ENCODE data around the gene ZNF862.

The ZNF862 gene

DNA sequence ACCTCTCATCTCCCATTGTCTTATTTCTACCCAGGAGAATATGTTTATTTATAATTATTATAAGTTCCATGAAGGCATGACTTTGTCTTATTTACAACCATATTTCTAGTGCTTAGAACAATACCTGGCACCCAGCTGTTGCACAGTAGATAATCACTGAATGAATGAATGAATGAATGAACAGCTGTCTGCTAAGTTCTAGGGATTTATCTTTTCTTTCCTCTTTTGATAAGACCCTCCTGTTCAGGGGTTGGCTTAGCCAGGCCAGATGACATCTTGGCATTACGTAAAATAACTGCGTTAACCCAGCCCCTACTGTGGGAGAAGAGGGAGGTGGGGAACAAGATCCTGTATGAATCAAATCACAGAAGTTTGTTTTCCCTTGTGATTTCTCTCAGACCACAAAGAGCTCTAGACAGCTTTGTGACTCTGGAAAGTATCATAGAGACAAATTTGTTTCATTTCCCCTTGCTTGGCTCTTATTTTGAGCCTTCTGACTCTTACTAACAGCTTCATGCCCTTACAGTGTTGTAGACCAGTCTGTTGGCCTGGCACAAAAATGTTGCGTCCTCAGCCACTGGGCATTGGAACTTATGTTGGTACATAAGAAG, 8.4 kb downstream of the ZNF862 start:
- no peak for DNase-seq

DNA sequence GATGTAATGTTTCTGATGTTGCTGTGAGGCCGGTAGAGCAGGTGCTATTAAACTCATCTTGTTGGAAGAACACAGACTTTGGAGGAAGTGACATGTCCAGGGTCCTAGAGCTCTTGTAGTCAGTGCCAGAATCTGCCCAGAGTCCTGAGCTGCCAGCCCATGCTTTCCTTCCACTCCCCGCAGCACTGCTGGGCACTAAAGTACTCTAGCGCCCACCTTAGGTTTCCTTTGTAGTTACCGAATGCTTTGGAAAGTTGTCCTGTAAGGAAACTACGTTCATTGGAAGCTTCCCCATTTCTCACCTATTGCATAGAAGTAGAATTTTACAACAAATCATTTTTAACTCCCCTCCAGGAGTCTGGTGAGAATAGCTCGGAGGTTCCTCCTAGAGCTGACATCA, 11.0 kb downstream of the ZNF862 start:
- no peak for DNase-seq

GRCh38 chr7:149850007-149850594, 11.9 kb downstream of the ZNF862 start:
- DNase-seq = no peak

DNA sequence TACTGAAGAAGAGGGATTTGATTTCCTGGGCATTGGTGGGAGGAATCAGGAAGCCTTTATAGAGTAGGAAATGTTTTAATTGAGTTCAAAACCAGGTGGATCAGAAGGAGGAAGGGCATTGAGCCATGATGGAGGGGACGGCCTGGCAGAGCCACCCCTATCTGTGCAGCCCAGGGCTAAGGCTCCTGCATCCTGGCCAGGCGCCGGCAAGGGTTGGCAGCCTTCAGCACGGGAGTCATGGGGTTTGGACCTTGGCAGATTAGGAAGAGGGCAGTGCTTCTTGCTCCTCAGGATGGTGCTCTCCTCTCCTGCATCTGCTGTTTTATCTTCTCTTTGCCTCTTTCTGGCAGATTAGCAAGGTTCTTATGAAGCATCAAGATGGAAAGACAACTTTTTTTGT, 12.5 kb downstream of the ZNF862 start:
- no peak for DNase-seq

DNA sequence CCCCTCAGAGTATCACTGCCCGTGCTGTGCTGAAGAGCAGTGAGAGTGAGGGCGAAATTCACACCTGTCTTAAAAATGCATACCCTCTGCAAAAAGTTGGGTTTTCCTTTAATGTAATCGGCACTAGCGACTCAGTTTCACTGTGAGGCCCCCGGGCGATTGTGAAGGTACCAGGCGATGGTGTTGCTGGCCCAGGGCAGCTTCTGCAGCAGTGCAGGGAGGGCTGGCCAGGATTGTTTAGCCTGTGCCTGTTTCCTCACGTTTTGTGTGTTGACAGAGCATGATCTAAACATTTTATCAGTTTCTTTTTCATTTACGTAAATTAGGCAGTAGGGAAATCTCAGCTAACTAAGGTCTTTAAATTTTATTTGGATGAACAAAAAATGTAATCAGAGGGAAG, 13.3 kb downstream of the ZNF862 start:
- no peak for DNase-seq

GRCh38 chr7:149853157-149853556, 15.0 kb downstream of the ZNF862 start:
- no peak for DNase-seq

DNA sequence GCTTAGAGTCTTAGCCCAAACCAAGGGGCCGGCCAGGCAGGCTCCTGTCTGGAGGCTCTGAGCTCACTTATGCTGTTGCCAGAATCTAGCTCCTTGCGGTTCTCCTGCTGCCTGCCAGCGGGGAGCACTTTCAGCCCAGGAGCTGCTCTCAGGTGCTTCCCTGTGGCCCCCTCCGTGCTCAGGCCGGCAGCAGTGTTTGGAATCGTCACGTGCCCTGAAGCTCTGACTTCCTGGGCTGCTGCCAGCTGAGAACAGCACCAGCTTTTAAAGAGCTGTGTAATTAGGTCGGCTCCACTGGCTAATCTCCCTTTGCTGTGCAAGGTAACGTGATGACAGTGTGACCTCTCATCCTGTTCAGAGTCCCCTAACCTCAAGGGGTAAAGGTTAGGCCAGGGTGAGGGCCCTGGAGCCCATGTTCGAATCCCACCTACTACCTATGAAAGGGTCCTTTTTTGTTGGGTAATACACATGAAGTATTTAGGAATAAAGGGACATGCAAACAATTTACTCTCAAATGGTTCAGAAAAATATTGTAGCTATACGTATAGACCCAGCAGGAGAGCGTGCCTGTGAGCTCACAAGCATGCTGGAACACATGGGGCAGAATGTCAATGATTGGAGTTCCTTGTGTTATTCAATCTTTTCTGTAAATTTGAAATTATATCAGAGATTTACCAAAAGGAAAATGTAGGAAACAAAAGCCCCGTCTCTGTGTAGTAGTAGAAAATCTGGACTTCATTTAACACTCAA, 16.6 kb downstream of the ZNF862 start:
- peak in 1 of 2 donors; percentile 30 for DNase-seq

DNA sequence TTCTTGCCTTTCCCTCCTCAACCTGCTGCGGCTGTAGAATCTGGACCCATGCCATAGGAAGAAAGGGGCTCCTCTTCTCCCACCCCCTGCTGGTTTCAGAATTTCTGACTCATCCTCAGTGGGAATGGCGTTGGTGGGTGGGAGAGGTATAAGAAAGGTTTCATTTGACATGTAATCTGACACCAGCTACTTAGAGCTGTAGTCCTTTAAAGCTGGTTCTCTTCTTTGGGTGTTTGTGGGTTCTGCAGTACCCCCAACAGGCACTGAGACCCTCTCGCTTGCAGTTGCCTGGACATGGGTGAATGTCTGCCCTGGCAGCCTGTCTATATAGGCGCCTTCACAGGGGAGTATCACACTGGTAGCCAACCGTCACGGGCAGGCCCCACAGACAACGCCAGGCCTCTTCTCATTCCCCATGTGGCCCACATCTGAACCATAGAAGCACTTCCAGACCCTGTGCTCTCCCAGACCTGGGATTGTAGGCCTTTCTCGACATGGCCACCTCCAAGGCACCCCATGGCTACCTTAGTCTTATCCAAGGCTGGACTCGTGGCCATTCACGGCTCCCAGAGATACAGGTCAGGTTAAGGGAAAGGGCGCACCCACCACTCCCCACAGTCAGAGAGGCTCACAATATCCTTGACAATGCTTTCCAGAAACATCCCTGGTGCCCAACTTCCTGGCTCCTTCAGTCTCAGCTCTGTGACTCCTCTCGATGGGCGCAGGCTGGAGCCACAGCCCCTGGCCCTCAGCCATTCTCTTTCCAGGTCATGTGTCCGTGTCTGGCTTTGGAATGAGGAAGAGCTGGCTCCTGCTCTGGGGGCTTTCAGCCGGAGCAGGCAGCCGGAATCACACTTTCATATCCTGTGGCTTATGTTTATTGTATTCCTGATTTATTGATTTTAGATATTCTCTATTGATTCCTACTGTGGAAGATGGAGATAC, 17.5 kb downstream of the ZNF862 start:
- DNase-seq = no peak

DNA sequence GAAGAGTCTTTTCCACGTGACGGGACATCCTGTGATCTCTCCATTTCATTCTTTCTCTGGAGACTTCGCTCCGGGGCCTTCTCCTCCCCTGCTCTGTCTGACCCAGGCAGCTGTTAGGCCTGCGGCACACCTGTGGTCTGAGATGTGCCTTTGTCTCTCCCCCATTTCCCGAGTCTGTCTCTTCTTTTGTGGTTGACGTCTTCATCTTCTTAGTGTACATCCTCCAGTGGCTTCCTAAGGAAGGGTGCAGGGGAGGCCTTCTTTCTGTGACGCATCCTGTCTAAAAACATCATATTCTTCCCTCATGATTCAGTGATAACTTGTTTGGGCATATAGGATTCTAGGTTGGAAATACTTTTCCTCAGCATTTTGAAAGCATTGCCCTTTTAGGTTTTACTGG, 18.4 kb downstream of the ZNF862 start:
- DNase-seq = no peak

GRCh38 chr7:149859369-149859768, 21.2 kb downstream of the ZNF862 start:
- no peak for DNase-seq

DNA sequence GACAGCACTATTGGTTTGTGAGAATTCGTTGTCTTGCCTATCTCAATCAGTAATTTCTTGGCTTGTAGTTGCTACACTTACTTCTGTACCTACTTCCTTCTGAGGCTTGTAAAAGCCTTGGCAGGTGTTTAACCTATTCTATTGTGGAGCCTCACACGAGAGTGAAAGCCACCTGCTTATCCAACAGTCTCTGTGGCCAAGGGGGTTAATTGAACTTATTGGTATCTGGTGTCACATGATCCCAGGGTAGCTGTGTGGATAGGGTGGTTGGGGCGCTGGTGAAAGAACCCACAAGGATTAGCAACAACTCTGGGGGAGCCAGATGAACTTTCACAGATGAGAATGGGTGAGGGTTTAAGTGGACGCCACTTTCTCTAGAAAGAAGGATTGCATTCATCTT, 21.7 kb downstream of the ZNF862 start:
- no peak for DNase-seq

DNA sequence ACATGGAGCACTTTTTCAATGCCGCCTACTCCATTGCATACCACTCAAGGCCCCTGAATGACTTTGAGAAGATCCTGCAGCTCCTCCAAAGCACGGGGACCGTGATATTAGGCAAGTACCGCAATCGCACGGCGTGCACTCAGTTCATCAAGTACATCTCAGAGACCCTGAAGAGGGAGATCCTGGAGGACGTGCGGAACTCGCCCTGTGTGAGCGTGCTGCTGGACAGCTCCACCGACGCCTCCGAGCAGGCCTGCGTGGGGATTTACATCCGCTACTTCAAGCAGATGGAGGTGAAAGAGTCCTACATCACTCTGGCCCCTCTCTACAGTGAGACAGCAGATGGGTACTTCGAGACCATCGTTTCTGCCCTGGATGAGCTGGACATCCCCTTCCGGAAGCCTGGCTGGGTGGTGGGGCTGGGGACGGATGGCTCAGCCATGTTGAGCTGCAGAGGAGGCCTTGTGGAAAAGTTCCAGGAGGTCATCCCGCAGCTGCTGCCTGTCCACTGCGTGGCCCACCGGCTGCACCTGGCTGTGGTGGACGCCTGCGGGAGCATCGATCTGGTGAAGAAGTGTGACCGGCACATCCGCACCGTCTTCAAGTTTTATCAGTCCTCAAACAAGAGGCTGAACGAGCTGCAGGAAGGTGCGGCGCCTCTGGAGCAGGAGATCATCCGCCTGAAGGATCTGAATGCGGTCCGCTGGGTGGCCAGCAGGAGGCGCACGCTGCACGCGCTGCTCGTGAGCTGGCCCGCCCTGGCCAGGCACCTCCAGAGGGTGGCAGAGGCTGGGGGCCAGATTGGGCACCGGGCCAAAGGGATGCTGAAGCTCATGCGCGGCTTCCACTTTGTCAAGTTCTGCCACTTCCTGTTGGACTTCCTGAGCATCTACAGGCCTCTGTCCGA, 22.9 kb downstream of the ZNF862 start:
- peak in 1 of 2 donors; percentile 26 for DNase-seq

DNA sequence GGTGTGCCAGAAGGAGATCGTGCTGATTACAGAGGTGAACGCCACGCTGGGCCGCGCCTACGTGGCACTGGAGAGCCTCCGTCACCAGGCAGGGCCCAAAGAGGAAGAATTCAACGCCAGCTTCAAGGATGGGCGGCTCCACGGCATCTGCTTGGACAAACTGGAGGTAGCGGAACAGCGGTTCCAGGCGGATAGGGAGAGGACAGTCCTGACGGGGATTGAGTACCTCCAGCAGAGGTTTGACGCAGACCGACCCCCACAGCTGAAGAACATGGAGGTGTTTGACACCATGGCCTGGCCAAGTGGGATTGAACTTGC, 23.5 kb downstream of the ZNF862 start:
- no peak for DNase-seq

GRCh38 chr7:149862156-149862555, 24.0 kb downstream of the ZNF862 start:
- DNase-seq = no peak

DNA sequence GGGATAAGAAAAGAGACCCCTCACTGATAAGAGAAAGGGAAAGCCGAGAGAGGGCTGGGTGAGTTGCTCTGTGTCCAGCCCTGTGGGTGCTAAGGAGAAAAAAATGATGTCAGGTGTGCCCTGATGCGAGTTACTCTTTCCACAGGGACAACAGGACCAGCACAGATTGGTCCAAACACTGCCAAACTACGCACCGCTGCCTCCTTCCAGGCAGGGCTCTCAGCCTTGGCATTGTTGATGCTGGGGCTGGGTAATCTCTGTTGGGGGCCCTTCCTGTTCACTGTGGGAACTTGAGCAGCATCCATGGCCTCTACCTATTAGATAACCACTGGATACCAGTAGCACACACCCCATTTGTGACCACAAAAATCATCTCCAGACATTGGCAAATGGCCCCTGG, 25.3 kb downstream of the ZNF862 start:
- DNase-seq = no peak

GRCh38 chr7:149864023-149864422, 25.8 kb downstream of the ZNF862 start:
- no peak for DNase-seq

GRCh38 chr7:149864751-149865150, 26.6 kb downstream of the ZNF862 start:
- no peak for DNase-seq

DNA sequence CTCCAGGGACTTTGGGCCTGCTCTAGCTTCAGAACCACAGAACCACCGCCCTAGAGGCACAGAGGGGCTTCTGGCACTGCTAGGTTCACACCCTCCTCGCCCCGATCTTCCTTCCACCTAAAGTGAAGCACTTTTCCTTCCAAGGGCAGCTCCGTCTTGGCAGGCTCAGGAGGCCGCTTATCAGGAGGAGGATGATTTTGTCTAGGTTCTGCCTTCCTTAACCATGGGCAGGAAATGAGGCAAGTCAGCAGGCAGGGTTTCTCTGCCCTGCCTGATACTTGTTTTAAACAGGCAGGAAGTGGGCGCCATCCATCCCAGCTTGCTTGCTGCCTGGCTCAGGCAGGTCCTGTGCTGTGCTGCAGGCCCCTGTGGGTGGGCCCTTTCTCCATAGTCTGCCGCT, 27.3 kb downstream of the ZNF862 start:
- DNase-seq = peak; percentile 45 to 64

DNA sequence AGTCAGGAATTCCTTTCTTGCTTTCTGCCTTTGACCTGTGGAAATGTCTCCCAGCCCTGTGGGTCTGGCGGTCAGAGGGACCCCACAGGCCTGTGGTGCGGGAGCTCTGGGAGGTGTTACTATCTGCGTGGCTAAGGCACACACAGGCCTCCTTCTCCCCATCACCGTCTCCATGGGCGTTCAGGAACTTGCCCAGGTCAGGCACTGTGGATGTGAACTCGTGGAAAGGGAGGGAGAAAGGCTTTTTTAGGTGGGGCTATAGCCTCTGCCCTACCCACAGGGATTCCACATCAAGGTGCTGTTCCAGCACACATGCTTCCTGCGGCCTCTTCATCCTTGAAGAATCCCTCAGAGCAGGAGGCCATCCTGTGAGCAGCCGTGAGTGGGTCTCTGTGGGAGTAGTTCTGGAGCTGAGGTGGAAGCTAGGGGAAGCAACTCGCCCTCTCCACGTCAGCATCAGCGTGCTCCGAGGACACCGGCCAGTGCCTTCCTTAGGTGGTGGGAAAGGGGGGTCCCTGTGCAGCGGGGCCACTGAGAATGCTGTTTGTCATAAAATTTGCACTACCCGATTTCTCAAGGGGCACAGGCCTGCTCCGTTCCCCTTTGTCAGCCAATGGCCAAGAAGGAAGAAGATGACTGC, 28.1 kb downstream of the ZNF862 start:
- DNase-seq = no peak

GRCh38 chr7:149866779-149867447, 28.7 kb downstream of the ZNF862 start:
- no peak for DNase-seq

Data from CD4-positive, alpha-beta T cell treated with Interleukin-1 beta for 1 hour (primary cell).